ENCODE data around the gene DOC2A.
"Not testable (repeated sequence)": the region's sequence is repeated elsewhere in the genome, so short reads cannot be mapped to it uniquely, and the experiment has no call there.

Gene DOC2A

DNA sequence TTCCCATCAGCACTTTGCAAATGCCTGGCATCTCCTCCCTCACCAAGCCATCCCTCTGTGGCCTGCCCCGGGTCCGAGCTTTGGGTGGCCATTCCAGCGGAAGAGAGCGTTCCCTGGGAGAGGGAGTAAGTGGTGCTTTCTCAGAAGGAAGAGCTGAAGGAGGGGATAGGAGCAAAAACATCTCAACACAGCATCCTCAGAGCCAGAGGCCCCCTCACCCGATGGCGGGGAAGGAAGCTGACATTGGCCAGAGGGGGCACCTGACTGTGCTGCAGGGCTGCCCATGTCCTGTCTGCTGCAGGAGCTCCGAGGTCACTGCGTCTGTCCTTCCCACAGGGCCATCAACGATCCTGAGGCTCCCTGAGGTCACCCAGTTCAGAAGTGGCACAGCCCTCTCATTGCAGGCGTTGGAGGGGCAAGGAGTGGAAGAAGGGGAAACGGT is 20.7 kb upstream of the DOC2A start:
- no peak overlapping the region for H3K27ac Mint-ChIP-seq
- DNase-seq (no peak), ATAC-seq (no peak)
- H3K4me1 Mint-ChIP-seq = peaks cover 31% of the 10 kb centered on the region
- H3K27me3 Mint-ChIP-seq = peaks cover 91% of the 10 kb centered on the region
- no peaks in the 10 kb centered on the region for H3K9me3 Mint-ChIP-seq
- H3K4me3 Mint-ChIP-seq = no peak overlapping the region

DNA sequence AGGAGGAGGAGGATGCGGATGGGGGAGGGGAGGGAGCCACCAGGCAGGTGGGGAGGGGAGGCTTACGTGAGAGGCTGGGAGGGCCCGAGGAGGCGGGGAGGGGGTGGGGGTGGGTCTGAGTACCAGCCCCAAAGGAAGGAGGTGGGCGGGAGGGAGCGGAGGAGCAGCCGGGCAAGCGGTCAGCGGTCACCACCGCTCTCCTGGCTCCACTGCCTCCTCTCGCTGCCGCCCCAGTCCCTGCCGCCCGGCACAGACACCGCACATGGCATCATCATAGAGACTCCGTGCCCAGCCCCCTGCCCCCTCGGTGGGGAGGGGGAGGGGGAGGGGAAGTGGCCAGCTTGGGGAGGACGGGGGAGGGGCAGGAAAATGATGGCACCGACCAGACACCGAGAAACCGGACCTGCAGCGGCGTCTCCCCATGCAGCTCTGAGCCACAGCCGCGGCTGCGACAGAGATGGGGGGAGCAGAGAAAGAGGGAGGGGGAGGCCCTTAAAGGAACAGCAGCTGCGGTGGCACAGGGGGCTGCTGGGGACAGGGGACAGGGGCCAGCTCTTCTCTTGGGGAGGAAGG is 20.1 kb upstream of the DOC2A start, which contains the start of gene TLCD3B:
Gene TLCD3B (minus strand): TSS at position 431 of the 573 bp plus-strand sequence. CDS start 744 bp downstream, outside the sequence.
- peak; percentile 40 for ATAC-seq
- H3K4me3 Mint-ChIP-seq = peak within 1 kb of the TSS; percentile 32 to 69

GRCh38 chr16:30030011-30030685 is 19.3 kb upstream of the DOC2A start:
- Mint-ChIP-seq H3K4me1 (peaks cover 26% of the 10 kb centered on the region), H3K4me3 (peak overlapping the region; percentile 19 to 69), H3K27me3 (peaks cover 85% of the 10 kb centered on the region), H3K27ac (no peak overlapping the region), H3K9me3 (no peaks in the 10 kb centered on the region)
- ATAC-seq = no peak
- DNase-seq = no peak

More for the DNA sequence above, 20.1 kb upstream of the DOC2A start, which contains the start of gene TLCD3B:
- Mint-ChIP-seq H3K4me1 (peaks cover 31% of the 10 kb centered on the region), H3K9me3 (no peaks in the 10 kb centered on the region), H3K27me3 (peaks cover 93% of the 10 kb centered on the region), H3K27ac (no peak within 1 kb of the TSS)
- no peak for DNase-seq

- Mint-ChIP-seq H3K9me3 (no peaks in the 10 kb centered on the region), H3K27me3 (peaks cover 74% of the 10 kb centered on the region), H3K4me3 (no peak overlapping the region), H3K27ac (no peak overlapping the region), H3K4me1 (peaks cover 23% of the 10 kb centered on the region)
- ATAC-seq (no peak), DNase-seq (no peak)
These were observed 17.7 kb upstream of the DOC2A start for GRCh38 chr16:30028438-30029076.

GRCh38 chr16:30027588-30028437 is 17.0 kb upstream of the DOC2A start:
- Mint-ChIP-seq H3K27me3 (peaks cover 70% of the 10 kb centered on the region), H3K4me3 (no peak overlapping the region), H3K27ac (no peak overlapping the region), H3K4me1 (peaks cover 23% of the 10 kb centered on the region), H3K9me3 (no peaks in the 10 kb centered on the region)
- ATAC-seq (no peak), DNase-seq (no peak)

- no peak for ATAC-seq
- Mint-ChIP-seq H3K27me3 (peaks cover 58% of the 10 kb centered on the region), H3K4me1 (peaks cover 14% of the 10 kb centered on the region), H3K4me3 (no peak overlapping the region), H3K9me3 (no peaks in the 10 kb centered on the region), H3K27ac (no peak overlapping the region)
- no peak for DNase-seq
These were observed 15.6 kb upstream of the DOC2A start for GRCh38 chr16:30026449-30026848.

GRCh38 chr16:30025574-30025973 is 14.7 kb upstream of the DOC2A start:
- peaks cover 49% of the 10 kb centered on the region for H3K27me3 Mint-ChIP-seq

GRCh38 chr16:30025156-30025555 is 14.3 kb upstream of the DOC2A start:
- H3K4me3 Mint-ChIP-seq = no peak overlapping the region
- DNase-seq = no peak
- no peak for ATAC-seq
- H3K4me1 Mint-ChIP-seq = peaks cover 12% of the 10 kb centered on the region
- H3K27me3 Mint-ChIP-seq = peaks cover 45% of the 10 kb centered on the region
- H3K27ac Mint-ChIP-seq = peak overlapping the region in 1 of 2 donors; percentile 3
- no peaks in the 10 kb centered on the region for H3K9me3 Mint-ChIP-seq

More at GRCh38 chr16:30025574-30025973, 14.7 kb upstream of the DOC2A start:
- Mint-ChIP-seq H3K27ac (peak overlapping the region in 1 of 2 donors; percentile 3), H3K9me3 (no peaks in the 10 kb centered on the region), H3K4me1 (peaks cover 16% of the 10 kb centered on the region), H3K4me3 (no peak overlapping the region)
- no peak for DNase-seq
- ATAC-seq = no peak

- Mint-ChIP-seq H3K4me3 (no peak overlapping the region), H3K27me3 (peaks cover 38% of the 10 kb centered on the region), H3K9me3 (no peaks in the 10 kb centered on the region), H3K4me1 (peaks cover 9% of the 10 kb centered on the region), H3K27ac (no peak overlapping the region)
- ATAC-seq (no peak), DNase-seq (no peak)
These were observed 13.6 kb upstream of the DOC2A start for GRCh38 chr16:30024451-30024850.

- DNase-seq (no peak), ATAC-seq (no peak)
- Mint-ChIP-seq H3K9me3 (no peaks in the 10 kb centered on the region), H3K4me3 (no peak overlapping the region), H3K4me1 (peaks cover 9% of the 10 kb centered on the region), H3K27me3 (peaks cover 29% of the 10 kb centered on the region), H3K27ac (no peak overlapping the region)
These were observed 12.8 kb upstream of the DOC2A start for GRCh38 chr16:30023586-30023985.

DNA sequence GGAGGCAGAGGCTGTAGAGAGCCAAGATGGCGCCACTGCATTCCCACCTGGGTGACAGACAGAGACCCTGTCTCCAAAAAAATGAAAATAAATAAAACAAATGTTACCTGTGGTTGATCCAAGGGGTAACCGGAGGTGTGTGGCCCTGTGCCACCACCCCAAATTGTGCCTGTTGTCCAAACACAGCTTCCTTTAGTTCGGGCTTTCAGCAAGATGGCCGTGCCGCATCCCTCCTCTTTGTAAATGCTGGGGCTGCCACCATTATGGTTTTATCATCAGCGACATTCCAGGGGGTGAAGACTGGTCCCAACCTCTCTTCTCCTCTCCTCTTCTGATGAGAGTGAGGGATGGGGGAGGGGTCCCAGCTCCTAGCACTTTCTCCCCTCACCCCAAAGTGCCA is 12.1 kb upstream of the DOC2A start, which contains the start of gene C16orf92:
Gene C16orf92 (plus strand): TSS at position 312 of the 400 bp plus-strand sequence. CDS start 143 bp downstream, outside the sequence.
- H3K9me3 Mint-ChIP-seq = no peaks in the 10 kb centered on the region
- DNase-seq = no peak
- H3K4me3 Mint-ChIP-seq = no peak within 1 kb of the TSS
- no peak for ATAC-seq
- H3K27me3 Mint-ChIP-seq = peaks cover 22% of the 10 kb centered on the region
- H3K4me1 Mint-ChIP-seq = peaks cover 9% of the 10 kb centered on the region
- peak within 1 kb of the TSS in 1 of 2 donors; percentile 21 for H3K27ac Mint-ChIP-seq

DNA sequence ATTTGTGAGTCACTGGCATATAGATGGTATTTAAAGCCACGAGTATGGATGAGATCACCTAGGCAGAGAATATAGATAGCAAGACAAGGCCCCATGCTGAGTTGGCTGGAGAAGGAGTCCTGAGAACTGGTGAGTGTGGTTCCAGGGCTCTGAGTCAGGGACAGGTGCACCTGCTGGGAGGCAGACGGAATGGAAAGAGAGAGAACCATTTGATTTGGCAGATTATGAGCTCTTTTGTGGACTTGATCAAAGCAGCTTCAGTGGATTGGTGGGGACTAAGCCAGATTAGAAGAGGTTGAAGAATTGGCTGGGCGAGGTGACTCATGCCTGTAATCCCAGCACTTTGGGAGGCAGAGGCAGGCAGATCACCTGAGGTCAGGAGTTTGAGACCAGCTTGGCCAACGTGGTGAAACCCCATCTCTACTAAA is 7.9 kb upstream of the DOC2A start:
- no peak for DNase-seq
- peaks cover 9% of the 10 kb centered on the region for H3K4me1 Mint-ChIP-seq
- peak overlapping the region in 1 of 2 donors; percentile 66 for H3K27ac Mint-ChIP-seq
- no peaks in the 10 kb centered on the region for H3K9me3 Mint-ChIP-seq
- peak; percentile 38 for ATAC-seq
- H3K4me3 Mint-ChIP-seq = no peak overlapping the region
- H3K27me3 Mint-ChIP-seq = no peaks in the 10 kb centered on the region

GRCh38 chr16:30017937-30018336 is 7.1 kb upstream of the DOC2A start:
- DNase-seq, H3K4me1 Mint-ChIP-seq, H3K27me3 Mint-ChIP-seq, ATAC-seq, H3K4me3 Mint-ChIP-seq, H3K9me3 Mint-ChIP-seq, H3K27ac Mint-ChIP-seq: not testable (repeated sequence)

- peaks cover 2% of the 10 kb centered on the region for H3K27me3 Mint-ChIP-seq
- no peak overlapping the region for H3K27ac Mint-ChIP-seq
- DNase-seq (no peak), ATAC-seq (no peak)
- peaks cover 9% of the 10 kb centered on the region for H3K4me1 Mint-ChIP-seq
- no peak overlapping the region for H3K4me3 Mint-ChIP-seq
- H3K9me3 Mint-ChIP-seq = no peaks in the 10 kb centered on the region
These were observed 6.4 kb upstream of the DOC2A start for GRCh38 chr16:30017277-30017656.

GRCh38 chr16:30016555-30017276 is 5.9 kb upstream of the DOC2A start:
- DNase-seq (no peak), ATAC-seq (no peak)
- Mint-ChIP-seq H3K9me3 (no peaks in the 10 kb centered on the region), H3K4me1 (peaks cover 15% of the 10 kb centered on the region), H3K4me3 (no peak overlapping the region), H3K27me3 (peaks cover 8% of the 10 kb centered on the region), H3K27ac (no peak overlapping the region)

All from stimulated activated naive CD8-positive, alpha-beta T cell treated with anti-CD3 and anti-CD28 coated beads, Interleukin-15, amount 100 ng/mL, for 72 hours (primary cell).